HG02610 (cell line): ENCODE data around the gene LEMD3.

Experiments used
- ATAC-seq: cut with Tn5 transposase; IDR thresholded peaks from one replicate; pipeline ENCODE4 v1.9.1; 2021; ENCODE audit warnings: mild to moderate bottlenecking, moderate library complexity; ENCODE audit not compliant: unreplicated experiment

LEMD3 gene

DNA sequence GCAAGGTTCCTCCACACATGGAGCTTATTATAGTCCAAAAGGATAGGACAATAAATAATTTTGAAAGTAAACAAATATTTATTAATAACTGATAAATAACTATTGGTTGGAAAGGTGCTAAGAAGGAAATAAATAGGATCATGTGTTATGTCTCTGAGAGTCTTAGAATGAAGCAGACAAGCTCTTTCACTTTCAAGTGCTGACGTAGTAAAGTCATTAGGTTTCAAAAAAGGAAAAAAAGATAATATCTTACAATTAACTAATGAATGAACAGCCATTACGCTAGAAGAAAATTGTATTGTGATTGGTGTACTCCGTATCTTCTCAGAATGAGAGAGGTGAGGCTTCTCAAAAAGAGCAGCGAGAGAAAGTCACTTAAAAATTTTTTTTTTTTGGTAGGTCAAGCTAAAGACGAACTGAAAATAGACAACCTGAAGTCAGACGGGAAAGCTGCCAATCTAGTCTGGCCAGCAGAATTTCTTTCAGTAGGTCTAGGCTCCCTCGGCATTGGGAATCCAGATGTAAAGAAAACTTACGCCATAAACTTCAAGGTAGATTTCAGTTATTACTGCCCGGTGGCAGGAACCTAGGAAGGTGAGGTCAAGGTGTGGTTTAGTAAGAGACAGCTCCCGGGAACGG, 583 bp upstream of the LEMD3 start:
- peak; percentile 0 for ATAC-seq

DNA sequence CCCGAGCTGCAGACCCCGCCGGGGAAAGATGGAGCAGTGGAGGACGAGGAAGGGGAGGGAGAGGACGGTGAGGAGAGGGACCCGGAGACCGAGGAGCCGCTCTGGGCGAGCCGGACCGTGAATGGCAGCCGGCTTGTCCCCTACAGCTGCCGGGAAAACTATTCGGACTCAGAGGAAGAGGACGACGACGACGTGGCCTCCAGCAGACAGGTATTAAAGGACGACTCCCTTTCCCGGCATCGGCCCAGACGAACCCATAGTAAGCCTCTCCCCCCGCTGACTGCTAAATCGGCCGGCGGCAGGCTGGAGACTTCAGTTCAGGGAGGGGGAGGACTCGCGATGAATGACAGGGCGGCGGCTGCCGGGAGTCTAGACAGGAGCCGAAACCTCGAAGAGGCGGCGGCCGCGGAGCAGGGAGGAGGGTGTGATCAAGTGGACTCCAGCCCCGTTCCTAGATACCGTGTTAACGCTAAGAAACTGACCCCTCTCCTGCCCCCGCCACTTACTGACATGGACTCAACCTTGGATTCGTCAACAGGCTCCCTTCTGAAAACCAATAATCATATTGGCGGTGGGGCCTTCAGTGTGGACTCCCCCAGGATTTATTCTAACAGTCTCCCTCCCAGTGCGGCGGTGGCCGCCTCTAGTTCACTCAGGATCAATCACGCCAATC, 962 bp downstream of the LEMD3 start:
- ATAC-seq = peak; percentile 55

DNA sequence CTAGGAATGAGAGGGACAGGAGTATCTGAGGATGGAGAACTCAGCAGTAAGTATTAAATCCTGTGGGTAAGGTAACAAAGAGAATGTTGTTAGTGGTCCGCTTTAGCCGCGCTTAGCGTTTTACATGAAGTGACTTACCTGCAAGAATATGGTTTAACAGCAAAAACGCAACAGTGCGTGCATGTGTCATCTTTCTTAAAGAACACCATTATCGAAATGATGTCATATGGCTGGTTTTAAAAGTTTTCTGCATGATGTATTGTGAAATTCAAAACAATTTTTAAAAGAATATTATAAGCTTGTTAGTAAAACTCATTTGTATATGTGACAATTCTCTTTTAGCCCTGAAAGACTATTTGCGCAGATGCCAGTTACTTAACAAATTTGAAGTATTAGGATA, 1.7 kb downstream of the LEMD3 start:
- ATAC-seq = no peak

DNA sequence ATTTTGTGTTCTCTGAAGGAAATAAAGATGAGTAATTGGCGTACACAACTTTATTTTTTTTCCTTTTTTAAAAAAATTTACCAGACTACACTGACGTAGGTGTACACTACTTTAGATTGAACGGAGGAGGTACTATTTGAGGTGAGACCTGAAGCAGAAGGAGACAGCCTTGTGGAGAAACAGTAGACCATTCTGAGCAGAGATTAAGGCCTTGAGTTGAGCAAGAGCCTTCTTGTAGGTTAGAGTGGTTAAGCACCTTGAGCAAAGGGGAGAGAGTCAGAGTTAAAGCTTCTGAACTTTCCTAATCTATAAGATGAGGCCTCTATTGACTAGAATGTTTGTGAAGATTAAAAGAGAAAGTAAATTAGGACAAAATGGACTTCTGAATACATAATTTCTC, 2.5 kb downstream of the LEMD3 start:
- no peak for ATAC-seq

DNA sequence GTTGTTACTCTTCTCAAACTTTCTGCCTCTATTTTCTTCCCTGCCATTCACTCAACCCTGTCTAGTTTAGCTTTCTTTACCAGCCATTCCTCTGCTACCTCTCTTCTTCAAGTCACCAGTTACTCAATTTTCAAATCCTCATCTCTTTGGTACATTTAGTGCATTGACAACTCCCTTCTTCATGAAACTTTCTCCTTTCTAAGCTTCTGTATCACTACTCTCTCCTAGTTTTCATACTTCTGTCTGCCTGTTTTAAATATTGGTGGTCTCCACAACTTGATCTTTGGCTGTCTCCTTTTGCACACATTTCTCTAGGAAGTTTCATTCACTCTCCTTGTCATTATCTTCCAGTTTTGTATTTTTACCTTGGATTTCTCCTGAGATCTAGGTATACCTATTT, 6.0 kb downstream of the LEMD3 start:
- ATAC-seq = no peak

DNA sequence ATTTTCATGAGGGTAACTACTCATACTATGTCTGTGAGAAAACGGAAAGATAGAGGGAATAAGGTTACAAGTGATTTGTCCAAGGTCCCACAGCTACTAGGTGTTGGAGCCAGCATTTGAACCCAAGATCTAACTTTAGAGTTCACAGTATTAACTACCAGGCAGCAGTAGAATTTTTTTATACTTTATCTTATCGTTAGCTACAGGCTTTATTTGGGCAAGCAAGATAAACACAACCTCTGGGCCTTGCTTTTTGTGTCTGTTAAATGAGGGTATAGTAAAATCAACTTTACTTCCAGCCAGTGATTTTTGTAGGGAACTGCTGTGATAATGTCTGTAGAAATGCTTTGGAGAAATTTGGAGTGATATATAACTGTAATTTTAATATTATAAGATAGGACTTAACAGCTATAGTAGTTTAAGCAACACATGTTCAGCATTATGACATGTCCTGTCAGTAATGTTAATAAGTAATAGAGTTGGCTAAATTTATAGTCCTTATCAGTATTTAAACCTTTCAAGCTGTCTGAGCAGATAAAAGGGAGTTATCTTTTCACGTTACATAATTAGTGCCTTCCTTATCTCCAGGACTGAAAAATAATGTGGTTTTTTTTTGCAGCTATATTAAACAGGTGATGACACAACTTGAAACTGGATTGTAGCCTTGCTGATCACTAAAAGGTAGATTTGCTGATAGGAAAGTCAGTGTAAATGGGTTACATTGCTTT, 12.8 kb downstream of the LEMD3 start:
- no peak for ATAC-seq

DNA sequence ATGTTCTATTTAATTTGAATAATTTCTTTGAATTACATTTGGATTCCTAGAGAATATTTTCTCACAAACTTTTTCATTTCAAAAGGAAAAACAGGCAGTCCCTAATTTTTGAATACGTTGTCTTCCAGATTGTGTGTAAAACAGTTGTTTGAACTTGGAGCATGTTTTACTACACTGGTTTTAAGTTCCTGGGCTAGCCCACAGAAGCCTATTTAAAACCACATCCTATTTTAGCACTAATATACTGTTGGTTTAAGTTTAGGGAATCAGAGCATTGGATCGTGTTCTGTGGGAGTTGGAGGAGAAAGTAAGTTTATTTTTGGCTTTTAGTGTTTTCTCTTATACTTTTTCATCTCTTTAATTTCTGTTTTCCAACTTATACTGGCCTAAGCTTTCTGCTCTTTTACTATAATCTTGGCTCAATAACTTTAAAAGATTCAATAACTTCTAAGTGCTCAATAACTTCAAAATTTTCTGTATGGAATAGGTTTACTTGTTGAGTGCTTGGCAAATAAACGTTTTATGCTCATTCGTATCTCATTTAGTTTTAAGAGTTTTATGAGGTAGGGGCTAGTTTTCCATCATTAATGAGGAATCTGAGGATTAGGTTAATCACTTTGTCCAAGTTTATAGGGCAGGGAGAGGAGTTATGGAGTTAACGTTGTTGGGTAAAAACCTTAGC, 14.9 kb downstream of the LEMD3 start:
- no peak for ATAC-seq

DNA sequence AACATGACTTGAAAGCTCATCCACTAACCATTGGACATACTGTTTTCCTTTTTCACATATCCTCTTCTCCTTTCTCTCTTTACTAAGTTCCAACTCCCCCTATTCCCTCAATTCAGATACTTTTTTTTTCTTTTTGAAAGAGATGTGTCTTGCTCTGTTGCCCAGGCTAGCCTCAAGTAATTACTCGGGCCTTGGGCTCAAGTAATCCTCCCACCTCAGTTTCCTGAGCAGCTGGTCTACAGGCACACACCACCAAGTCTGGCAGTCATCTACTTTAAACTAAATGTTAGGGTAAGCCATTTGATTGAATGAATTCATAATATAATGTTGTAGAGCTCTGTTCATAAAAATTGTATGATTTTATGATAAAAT, 15.5 kb downstream of the LEMD3 start:
- no peak for ATAC-seq

DNA sequence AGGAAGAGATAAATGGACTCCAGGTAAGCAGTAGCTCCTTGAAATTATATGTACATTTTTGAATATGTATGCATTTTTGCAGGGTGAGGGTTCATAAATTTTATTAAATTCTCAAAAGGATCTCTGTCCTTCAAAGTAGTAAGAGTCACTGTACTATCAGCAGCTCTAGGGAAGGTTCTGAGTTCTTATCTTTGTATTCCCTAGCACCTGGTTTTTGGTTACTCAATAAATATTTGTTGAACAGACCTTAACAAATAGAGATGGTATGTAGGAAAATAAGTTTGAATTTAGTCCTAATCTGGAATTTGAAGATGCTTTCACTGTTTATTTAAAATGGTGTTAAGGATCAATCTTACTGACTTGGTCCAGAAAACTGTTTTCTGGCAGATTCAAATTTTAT, 18.3 kb downstream of the LEMD3 start:
- no peak for ATAC-seq

DNA sequence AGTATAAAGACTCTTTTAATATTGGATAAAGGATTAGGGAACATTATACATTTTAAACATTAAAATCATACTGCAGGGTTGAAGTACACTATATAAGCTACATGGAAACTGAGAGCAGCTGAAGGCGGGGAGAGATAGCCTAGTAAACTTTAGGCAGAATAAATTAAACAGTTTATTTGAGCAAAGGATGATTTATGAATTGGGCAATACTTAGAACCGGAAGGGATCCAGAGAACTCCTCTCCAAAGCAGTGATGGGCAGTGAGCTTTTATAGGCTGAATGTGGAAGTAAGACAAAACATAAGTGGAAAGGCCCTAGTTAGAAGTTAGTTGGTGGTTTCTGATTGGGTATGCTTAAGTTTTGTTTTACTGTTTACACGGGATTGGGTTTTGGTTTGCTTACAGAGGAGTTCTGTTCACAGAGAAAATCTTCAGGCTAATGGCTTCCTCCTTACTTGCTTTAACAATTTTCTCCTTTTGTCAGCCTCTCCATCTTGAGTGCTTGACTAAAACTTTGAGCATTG, 18.9 kb downstream of the LEMD3 start:
- ATAC-seq = peak; percentile 51

DNA sequence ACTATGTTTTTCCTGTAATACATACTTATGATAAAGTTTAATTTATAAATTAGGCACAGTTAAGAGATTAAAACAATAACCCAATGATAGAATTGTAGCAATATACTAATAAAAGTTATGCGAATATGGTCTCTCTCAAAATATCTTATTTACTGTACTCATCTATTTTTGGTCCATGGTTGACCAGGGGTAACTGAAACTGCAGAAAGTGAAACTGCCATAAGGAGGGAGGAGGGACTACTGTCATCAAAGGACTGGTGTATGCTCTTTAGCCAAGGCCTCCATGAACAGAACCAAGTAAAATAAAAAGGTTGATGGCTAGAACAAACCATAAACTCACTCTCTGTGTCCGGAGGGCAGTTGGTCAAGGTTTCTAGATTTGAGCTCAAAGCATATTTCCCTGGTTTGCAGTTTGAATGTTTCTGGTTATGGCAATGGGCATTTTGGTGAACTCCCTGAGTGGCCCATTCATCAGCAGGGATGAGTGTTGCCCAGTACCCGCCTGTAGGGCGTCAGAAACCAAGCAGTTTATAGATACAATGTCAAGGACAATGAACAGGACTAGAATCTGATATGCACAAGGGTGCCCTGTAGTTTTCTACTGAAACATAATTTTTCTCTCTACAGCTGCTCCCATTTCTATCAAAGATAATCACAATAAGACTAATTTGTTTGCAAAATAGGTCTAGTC, 19.8 kb downstream of the LEMD3 start:
- peak; percentile 97 for ATAC-seq

DNA sequence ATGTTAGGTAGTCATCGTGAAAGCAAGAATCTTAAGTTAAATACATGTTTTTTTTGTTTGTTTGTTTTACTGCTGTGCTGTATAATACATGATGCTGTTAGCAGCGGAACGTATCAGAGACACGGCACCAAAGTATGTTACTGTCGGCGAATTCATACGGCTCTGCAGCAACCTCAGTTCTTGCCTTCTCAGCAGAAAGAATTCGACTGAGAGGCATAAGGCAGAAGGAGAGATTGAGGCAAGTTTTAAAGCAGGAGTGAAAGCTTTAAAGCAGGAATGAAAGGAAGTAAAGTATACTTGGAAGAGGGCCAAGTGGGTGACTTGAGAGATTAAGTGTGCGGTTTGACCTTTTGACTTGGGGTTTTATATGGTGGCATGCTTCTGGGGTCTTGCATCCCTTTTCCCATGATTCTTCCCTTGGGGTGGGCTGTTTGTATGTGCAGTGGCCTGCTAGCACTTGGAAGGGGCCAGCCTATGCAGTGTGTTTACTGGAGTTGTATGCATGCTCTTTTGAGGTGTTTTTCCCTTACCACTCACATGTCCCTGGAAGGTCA, 23.7 kb downstream of the LEMD3 start:
- no peak for ATAC-seq

DNA sequence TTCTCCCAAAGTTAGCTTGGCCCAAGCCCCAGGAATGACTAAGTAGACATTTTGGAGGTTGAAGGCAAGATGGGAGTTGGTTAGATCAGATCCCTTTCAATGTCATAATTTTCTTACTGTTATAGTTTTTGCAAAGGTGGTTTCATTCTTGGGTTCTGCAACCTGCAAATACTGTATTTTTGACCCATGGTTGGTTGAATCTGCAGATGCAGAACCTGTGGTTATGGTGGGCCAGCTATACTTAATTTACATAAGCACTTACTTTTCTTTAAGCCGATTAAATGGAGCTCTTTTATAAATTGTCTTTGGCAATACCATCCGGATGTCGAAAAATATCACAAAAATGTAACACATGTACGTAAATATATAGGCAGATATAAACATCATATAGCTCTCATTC, 25.6 kb downstream of the LEMD3 start:
- no peak for ATAC-seq

DNA sequence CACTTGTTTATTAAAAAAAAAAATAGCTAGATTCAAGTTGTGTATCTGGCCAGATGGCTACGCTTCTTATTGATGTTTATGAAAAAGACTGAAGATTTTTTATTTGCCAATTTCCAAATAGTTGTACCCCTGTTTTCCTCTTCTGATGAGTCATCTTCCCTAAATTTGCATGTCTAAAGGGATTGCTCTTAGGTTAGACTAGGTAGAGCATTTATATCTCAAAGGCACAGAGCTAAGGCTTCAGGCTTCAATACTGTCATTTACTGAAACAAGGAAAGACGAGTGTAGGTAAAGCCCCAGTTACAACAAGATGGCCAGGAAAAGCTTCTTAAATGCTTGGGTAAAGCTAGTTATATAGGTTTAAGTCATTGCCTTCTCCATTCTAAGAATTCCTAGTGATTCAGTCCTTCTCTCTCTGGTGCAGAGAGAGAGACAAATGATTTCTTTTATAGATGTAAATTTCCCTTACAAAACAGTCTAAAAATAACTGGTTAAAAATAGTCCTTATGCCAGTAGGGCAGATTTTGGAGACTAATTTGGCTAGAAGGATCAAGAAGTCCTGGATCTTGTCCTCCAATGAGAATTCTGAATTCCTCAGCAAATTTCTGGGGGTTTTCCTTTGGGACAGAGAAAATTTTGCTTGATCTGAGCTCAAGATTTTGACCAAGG, 26.1 kb downstream of the LEMD3 start:
- ATAC-seq = no peak

DNA sequence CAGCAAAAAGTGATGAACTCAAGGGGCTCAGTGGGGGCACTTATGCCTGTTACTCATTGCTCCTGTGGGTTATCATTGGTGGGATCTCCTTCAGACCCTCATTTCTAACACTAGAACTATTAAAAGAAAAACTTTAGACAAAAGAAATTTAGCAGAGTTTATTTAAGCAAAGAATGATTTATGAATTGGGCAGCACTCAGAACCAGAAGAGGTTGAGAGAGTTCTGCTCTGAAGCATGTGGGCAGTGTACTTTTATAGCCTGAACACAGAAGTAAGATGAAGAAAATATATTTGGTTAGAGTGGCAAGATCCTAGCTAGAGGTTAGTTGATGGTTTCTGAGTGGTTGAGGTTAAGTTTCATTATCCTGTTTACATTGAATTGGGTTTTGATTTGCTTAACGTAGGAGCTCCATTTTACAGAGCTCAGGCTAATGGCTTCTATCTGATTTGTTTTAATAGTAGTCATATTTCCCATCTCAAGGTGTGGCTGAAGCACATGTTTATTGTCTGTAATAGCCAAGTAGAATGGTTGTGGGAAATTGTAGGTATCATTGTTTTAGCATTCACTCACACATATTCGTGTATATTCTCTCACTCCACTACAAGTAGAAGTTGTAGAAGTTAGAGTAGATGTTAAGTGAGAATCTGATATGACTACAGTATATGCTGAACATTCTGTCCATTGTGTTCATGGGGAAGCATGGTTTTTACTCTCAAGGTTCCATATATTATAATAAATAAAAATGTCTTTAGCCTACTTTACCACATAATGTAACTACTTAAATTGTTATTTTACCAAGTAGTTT, 27.6 kb downstream of the LEMD3 start:
- ATAC-seq = no peak

DNA sequence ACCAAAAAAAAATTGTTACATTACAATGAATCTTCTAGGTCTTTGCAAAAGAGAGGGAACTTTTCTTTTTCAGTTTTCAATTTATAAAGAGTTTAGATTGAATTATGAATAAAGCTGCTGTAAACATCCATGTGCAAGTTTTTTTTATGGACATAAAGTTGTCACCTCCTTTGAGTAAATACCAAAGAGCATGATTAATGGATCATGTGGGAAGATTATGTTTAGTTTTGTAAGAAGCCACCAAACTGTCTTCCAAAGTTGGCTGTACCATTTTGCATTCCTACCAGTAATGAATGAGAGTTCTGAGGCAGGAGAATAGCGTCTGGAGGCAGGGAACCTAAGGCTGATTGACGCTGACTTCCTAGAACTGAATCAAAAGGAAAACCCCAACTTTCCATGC, 30.2 kb downstream of the LEMD3 start:
- ATAC-seq = no peak

DNA sequence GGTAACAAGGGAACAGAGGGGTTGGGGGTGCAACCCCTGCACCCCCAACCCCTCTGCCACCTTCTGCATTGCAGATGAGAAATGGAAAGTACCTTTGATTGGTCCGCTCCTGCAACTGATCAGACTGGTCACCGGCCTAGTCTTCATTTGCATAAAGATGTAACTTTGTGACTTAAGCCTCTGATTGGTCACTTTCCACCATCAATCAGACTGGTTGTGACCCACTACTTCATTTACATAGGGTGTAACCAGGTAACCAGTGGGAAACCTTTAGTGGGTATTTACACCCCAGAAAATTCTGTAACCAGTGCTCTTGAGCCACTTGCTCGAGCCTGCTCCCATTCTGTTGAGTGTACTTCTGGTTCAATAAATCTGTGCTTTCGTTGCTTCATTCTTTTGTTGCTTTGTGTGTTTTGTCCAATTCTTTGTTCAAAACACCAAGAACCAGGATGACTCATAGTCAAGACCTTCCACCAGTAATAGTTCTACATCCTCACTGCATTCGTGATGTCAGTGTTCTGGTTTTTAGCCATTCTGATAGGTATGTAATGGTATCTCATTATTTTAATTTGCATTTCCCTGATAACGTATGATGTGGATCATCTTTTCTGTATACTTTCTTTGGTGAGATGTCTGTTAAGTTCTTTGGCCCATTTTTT, 30.8 kb downstream of the LEMD3 start:
- ATAC-seq = no peak

DNA sequence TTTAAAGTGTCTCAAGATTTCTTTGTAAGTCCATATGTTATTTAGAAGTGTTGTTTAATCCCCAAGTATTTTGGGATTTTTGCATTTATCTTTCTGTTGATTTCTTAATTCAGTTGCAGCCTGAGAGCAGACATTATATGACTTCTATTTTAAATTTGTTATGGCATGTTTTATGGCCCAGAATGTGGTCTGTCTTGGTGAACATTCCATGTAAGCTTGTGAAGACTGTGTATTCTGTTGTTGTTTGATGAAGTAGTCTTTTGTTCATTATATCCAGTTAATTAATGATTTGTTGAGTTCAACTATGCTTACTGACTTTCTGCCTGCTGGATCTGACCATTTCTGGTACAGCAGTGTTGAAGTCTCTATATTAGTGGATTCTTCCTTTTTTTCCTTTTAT, 34.0 kb downstream of the LEMD3 start:
- ATAC-seq = no peak
